GM12878 (cell line): Measurements from ENCODE around the gene AOPEP. TPM values are rescaled to one million over a fixed set of nuclear protein-coding genes. Genes with fewer than 3 reads are reported as not detected.

ENCODE experiments used
- CBX5 ChIP-seq: sonication (generic); IDR thresholded peaks from 2 replicates; pipeline ENCODE4 v1.6.1; 2016; ENCODE audit warnings: low read depth, moderate library complexity, mild to moderate bottlenecking, inconsistent platforms
- CEBPB ChIP-seq, 2 experiments: fragments of 150-350 bp in 1 of 2; IDR thresholded peaks; 2 replicates each; pipeline ENCODE4 v1.6.1; 2012 to 2014; ENCODE audit warnings: low read depth in 2 of 2, low read length in 2 of 2, borderline replicate concordance in 1 of 2, inconsistent platforms in 1 of 2
- EZH2 ChIP-seq: IDR thresholded peaks from 2 replicates; pipeline ENCODE4 v1.6.1; 2012; ENCODE audit warnings: low read depth, mild to moderate bottlenecking, control low read depth, inconsistent platforms, low read length, borderline replicate concordance; ENCODE audit not compliant: control insufficient read depth
- MXI1 ChIP-seq: fragments of 150-350 bp; IDR thresholded peaks from 2 replicates; pipeline ENCODE4 v1.6.1; 2011; ENCODE audit warnings: low read depth, mild to moderate bottlenecking, inconsistent platforms, low read length, improper control_type of control experiment
- polyA plus RNA-seq, 11 experiments: library from polyadenylated mRNA; depleted of rRNA in 4 of 11; unstranded in 6 of 11; stranded (reverse) in 5 of 11; fragments of >200 nt; fragmentation: Nextera tagmentation in 4 of 11; fragmentation: Illumina TruSeq in 1 of 11; extraction: Ambion mirVana in 4 of 11; extraction: Trizol in 1 of 11; gene quantifications; 1 replicate in 1 of 11; 2 replicates in 10 of 11; pipeline versions ENCODE4 v1.2.1 to v1.2.3, GENCODE V29; 2011 to 2016; ENCODE audit warnings: inconsistent platforms in 2 of 11, missing spikeins in 2 of 11, low read depth in 1 of 11
- total RNA-seq, 4 experiments: library from RNA; depleted of rRNA in 3 of 4; stranded (reverse); fragments of >200 nt in 3 of 4; fragmentation: Illumina TruSeq in 1 of 4; extraction: Trizol in 1 of 4; gene quantifications; 2 replicates each; pipeline versions ENCODE4 v1.2.1 to v1.2.3, GENCODE V29; 2013 to 2021
- TF ChIP-seq, protein P1 (sequence below): fragments of 450-650 bp; IDR thresholded peaks from 2 replicates; pipeline ENCODE4 v1.6.1; 2016; ENCODE audit warnings: mild to moderate bottlenecking
- TF ChIP-seq, protein P2 (sequence below): IDR thresholded peaks from 2 replicates; pipeline ENCODE4 v1.6.1; 2012; ENCODE audit warnings: improper control_type of control experiment, low read depth, low read length; ENCODE audit not compliant: insufficient replicate concordance

The AOPEP gene
- total and polyA plus RNA-seq, 10 of the 15 experiments (the other 5 are each of a cell fraction or from before 2014, with no cell fraction given), result 2.3 to 16.9 (median 10.1) TPM

DNA sequence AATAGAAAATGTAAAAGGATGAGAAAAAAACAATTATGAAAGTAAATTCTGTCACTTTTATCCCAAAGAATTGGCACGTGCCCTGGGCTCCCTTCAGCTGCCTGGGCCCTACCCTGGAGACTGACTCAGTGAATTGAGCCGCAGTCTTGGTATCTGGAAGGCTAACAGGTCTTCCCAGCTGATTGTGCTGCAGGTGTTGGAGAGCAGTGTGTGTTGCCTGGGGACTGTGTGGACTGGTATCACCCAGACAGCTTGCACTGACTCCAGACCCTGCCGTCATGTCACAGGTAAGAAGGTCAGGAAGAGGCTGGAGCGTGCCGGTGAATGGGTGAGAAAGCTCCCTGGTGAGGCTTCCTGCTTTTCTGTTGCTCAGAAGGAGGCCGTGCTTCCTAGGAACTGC lies 83.3 kb downstream of the AOPEP start (continued):
- TF ChIP-seq, protein P1, sequence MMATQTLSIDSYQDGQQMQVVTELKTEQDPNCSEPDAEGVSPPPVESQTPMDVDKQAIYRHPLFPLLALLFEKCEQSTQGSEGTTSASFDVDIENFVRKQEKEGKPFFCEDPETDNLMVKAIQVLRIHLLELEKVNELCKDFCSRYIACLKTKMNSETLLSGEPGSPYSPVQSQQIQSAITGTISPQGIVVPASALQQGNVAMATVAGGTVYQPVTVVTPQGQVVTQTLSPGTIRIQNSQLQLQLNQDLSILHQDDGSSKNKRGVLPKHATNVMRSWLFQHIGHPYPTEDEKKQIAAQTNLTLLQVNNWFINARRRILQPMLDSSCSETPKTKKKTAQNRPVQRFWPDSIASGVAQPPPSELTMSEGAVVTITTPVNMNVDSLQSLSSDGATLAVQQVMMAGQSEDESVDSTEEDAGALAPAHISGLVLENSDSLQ, result no peak
- TF ChIP-seq CEBPB (IDR thresholded peaks at IDR 0.05; ENCODE audit: borderline replicate concordance in 1 of 2, low read depth in 2 of 2, low read length in 2 of 2), result no peak
- TF ChIP-seq CBX5, result no peak
- TF ChIP-seq MXI1, result no peak
- TF ChIP-seq EZH2, result no peak
- TF ChIP-seq, protein P2, sequence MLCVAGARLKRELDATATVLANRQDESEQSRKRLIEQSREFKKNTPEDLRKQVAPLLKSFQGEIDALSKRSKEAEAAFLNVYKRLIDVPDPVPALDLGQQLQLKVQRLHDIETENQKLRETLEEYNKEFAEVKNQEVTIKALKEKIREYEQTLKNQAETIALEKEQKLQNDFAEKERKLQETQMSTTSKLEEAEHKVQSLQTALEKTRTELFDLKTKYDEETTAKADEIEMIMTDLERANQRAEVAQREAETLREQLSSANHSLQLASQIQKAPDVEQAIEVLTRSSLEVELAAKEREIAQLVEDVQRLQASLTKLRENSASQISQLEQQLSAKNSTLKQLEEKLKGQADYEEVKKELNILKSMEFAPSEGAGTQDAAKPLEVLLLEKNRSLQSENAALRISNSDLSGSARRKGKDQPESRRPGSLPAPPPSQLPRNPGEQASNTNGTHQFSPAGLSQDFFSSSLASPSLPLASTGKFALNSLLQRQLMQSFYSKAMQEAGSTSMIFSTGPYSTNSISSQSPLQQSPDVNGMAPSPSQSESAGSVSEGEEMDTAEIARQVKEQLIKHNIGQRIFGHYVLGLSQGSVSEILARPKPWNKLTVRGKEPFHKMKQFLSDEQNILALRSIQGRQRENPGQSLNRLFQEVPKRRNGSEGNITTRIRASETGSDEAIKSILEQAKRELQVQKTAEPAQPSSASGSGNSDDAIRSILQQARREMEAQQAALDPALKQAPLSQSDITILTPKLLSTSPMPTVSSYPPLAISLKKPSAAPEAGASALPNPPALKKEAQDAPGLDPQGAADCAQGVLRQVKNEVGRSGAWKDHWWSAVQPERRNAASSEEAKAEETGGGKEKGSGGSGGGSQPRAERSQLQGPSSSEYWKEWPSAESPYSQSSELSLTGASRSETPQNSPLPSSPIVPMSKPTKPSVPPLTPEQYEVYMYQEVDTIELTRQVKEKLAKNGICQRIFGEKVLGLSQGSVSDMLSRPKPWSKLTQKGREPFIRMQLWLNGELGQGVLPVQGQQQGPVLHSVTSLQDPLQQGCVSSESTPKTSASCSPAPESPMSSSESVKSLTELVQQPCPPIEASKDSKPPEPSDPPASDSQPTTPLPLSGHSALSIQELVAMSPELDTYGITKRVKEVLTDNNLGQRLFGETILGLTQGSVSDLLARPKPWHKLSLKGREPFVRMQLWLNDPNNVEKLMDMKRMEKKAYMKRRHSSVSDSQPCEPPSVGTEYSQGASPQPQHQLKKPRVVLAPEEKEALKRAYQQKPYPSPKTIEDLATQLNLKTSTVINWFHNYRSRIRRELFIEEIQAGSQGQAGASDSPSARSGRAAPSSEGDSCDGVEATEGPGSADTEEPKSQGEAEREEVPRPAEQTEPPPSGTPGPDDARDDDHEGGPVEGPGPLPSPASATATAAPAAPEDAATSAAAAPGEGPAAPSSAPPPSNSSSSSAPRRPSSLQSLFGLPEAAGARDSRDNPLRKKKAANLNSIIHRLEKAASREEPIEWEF, result no peak
